Endothelial cell of umbilical vein (primary cell): ENCODE results near the gene PRR15L. TPM values are rescaled to one million over a fixed set of nuclear protein-coding genes. Genes with fewer than 3 reads are reported as not detected.
"Not testable (repeated sequence)": the region's sequence is repeated elsewhere in the genome, so short reads cannot be mapped to it uniquely, and the experiment has no call there.

ENCODE experiments used
- BruUV-seq: library from RNA; stranded (reverse); fragments of 400-500 nt; replicated peaks from 2 replicates; lab custom pipeline; 2021; lab: Mats Ljungman, UMichigan
- CTCF ChIA-PET: fragments of 300-600, 350-600 bp; sonication (Branson Sonifier 250); formaldehyde crosslinking; loops from one replicate; lab custom pipeline; 2021; ENCODE audit warnings: antibody characterized with exemption, inconsistent platforms; lab: Charles Lee
- POLR2A ChIA-PET: fragments of 300-600, 350-600 bp; sonication (Branson Sonifier 250); formaldehyde crosslinking; loops from one replicate; lab custom pipeline; 2021; ENCODE audit warnings: antibody characterized with exemption, inconsistent platforms; lab: Charles Lee
- DNase-seq: peaks from one replicate; pipeline ENCODE4 v3.0.0-alpha.2; 2011; ENCODE audit warnings: low read depth, low spot score
- FAIRE-seq: peaks from 2 replicates; lab custom pipeline; 2011; peaks lifted over from hg19 to GRCh38; lab: Jason Lieb, UNC
- H2AFZ ChIP-seq: 2 replicates; pipeline ENCODE4 v1.6.0; 2012; ENCODE audit warnings: low read depth, low read length, control low read depth, inconsistent platforms
- H3K27ac ChIP-seq: 2 replicates; pipeline ENCODE4 v1.5.1; 2011; ENCODE audit warnings: low read depth, mild to moderate bottlenecking, control low read depth, low read length, moderate library complexity; ENCODE audit not compliant: insufficient read depth
- H3K27me3 ChIP-seq, 2 experiments: 2 replicates each; pipeline versions ENCODE4 v1.6.0 to v1.6.1; 2011; ENCODE audit warnings: low read length in 2 of 2, mixed read lengths in 1 of 2; ENCODE audit not compliant: control insufficient read depth in 2 of 2, insufficient read depth in 2 of 2
- H3K36me3 ChIP-seq, 2 experiments: 2 replicates in 1 of 2; 3 replicates in 1 of 2; pipeline ENCODE4 v1.5.1; 2011; ENCODE audit warnings: low read length in 2 of 2, mild to moderate bottlenecking in 1 of 2, moderate library complexity in 1 of 2; ENCODE audit not compliant: control insufficient read depth in 2 of 2, insufficient read depth in 2 of 2; ENCODE audit errors: extremely low read depth in 1 of 2
- H3K4me1 ChIP-seq: 3 replicates; pipeline ENCODE4 v1.5.1; 2011; ENCODE audit warnings: mild to moderate bottlenecking, low read length; ENCODE audit not compliant: control insufficient read depth, insufficient read depth; ENCODE audit errors: extremely low read depth
- H3K4me2 ChIP-seq: 2 replicates; pipeline ENCODE4 v1.6.1; 2011; ENCODE audit warnings: low read length, control low read depth, mixed read lengths; ENCODE audit not compliant: insufficient read depth
- H3K4me3 ChIP-seq, 3 experiments: fragments of 200-600 bp in 1 of 3; sonication (generic), shearing (Covaris generic) in 1 of 3; replicated peaks in 1 of 3; 2 replicates each; pipeline ENCODE4 v1.5.1; 2011 to 2016; ENCODE audit warnings: control low read depth in 3 of 3, low read length in 3 of 3, mild to moderate bottlenecking in 2 of 3, inconsistent platforms in 1 of 3, low read depth in 1 of 3, moderate library complexity in 1 of 3; ENCODE audit not compliant: insufficient read depth in 1 of 3
- H3K79me2 ChIP-seq: 2 replicates; pipeline ENCODE4 v1.6.0; 2012; ENCODE audit warnings: low read length, inconsistent platforms; ENCODE audit not compliant: control insufficient read depth, insufficient read depth
- H3K9ac ChIP-seq: replicated peaks from 2 replicates; pipeline ENCODE3; 2011; ENCODE audit warnings: low read length, control low read depth; ENCODE audit not compliant: insufficient read depth; ENCODE audit errors: extremely low read depth
- H3K9me1 ChIP-seq: replicated peaks from 3 replicates; pipeline ENCODE4 v1.6.0; 2011; ENCODE audit warnings: mild to moderate bottlenecking, low read length; ENCODE audit not compliant: control insufficient read depth, insufficient read depth; ENCODE audit errors: extremely low read depth
- H3K9me3 ChIP-seq: replicated peaks from 2 replicates; pipeline ENCODE4 v1.5.1; 2012; ENCODE audit warnings: low read length, inconsistent platforms; ENCODE audit not compliant: control insufficient read depth, insufficient read depth
- H4K20me1 ChIP-seq: replicated peaks from 2 replicates; pipeline ENCODE3; 2011; ENCODE audit warnings: mild to moderate bottlenecking, low read length; ENCODE audit not compliant: control insufficient read depth, insufficient read depth; ENCODE audit errors: extremely low read depth
- EZH2 ChIP-seq: IDR thresholded peaks from 2 replicates; pipeline ENCODE4 v1.6.1; 2012; ENCODE audit warnings: borderline replicate concordance, low read depth, mild to moderate bottlenecking, moderate library complexity, low read length, inconsistent platforms; ENCODE audit not compliant: severe bottlenecking
- FOS ChIP-seq: IDR thresholded peaks from 2 replicates; pipeline ENCODE4 v1.6.1; 2011; ENCODE audit warnings: mild to moderate bottlenecking, low read length, moderate library complexity, borderline replicate concordance; ENCODE audit not compliant: insufficient read depth
- GATA2 ChIP-seq: IDR thresholded peaks from 2 replicates; pipeline ENCODE4 v1.7.0; 2011; ENCODE audit warnings: low read depth, mild to moderate bottlenecking, moderate library complexity, mixed read lengths, low read length; ENCODE audit not compliant: insufficient read length, insufficient read depth
- JUN ChIP-seq: IDR thresholded peaks from 2 replicates; pipeline ENCODE4 v1.6.1; 2011; ENCODE audit warnings: borderline replicate concordance, low read depth; ENCODE audit not compliant: insufficient read length, insufficient read depth
- MYC ChIP-seq: IDR thresholded peaks from one replicate; pipeline ENCODE4 v1.6.1; 2011; ENCODE audit warnings: mild to moderate bottlenecking, low read depth, low read length
- POLR2A ChIP-seq: IDR thresholded peaks from 2 replicates; pipeline ENCODE4 v1.6.1; 2012; ENCODE audit warnings: low read depth, mild to moderate bottlenecking, control low read depth, low read length
- POLR2AphosphoS5 ChIP-seq: IDR thresholded peaks from 2 replicates; pipeline ENCODE4 v1.6.1; 2012; ENCODE audit warnings: low read depth, mild to moderate bottlenecking, control low read depth, low read length, moderate library complexity; ENCODE audit not compliant: insufficient read depth
- dilution Hi-C: fragments of 300-500 bp; cut with MboI; formaldehyde crosslinking; loops from one replicate; pipeline ENCODE4 v1.15.0; 2019; ENCODE audit warnings: low sequenced_read_pairs; ENCODE audit not compliant: extremely low pct_ligation_motif_present
- intact Hi-C: fragments of 100-400 bp; cut with micrococcal nuclease; formaldehyde crosslinking; loops from one replicate; pipeline ENCODE4 v1.10.0; 2022
- polyA plus RNA-seq, 4 experiments: library from polyadenylated mRNA; depleted of rRNA in 3 of 4; stranded (reverse) in 3 of 4; unstranded in 1 of 4; fragments of >200 nt; gene quantifications; 2 replicates each; pipeline versions ENCODE4 v1.2.1 to v1.2.3, GENCODE V29; 2011 to 2012; ENCODE audit warnings: missing spikeins in 1 of 4
- total RNA-seq: library from RNA; stranded (reverse); gene quantifications from 2 replicates; pipeline ENCODE4 v1.2.3, GENCODE V29; 2021
- TF ChIP-seq, protein P1 (sequence below): IDR thresholded peaks from 2 replicates; pipeline ENCODE4 v1.6.1; 2011; ENCODE audit not compliant: insufficient read depth, insufficient read length
- TF ChIP-seq, protein P2 (sequence below), 2 donors: IDR thresholded peaks; 1 replicate in 1 of 2; 2 replicates in 1 of 2; pipeline ENCODE4 v1.5.1; 2011; ENCODE audit warnings: low read length in 2 of 2, mild to moderate bottlenecking in 2 of 2, moderate library complexity in 2 of 2, control low read depth in 1 of 2, inconsistent platforms in 1 of 2, low read depth in 1 of 2; ENCODE audit not compliant: insufficient read depth in 1 of 2; ENCODE audit errors: extremely low read depth in 1 of 2

The PRR15L gene
- total and polyA plus RNA-seq, 2 donors (not counting 3 experiments of a cell fraction or from before 2014, with no cell fraction given) = not detected

DNA sequence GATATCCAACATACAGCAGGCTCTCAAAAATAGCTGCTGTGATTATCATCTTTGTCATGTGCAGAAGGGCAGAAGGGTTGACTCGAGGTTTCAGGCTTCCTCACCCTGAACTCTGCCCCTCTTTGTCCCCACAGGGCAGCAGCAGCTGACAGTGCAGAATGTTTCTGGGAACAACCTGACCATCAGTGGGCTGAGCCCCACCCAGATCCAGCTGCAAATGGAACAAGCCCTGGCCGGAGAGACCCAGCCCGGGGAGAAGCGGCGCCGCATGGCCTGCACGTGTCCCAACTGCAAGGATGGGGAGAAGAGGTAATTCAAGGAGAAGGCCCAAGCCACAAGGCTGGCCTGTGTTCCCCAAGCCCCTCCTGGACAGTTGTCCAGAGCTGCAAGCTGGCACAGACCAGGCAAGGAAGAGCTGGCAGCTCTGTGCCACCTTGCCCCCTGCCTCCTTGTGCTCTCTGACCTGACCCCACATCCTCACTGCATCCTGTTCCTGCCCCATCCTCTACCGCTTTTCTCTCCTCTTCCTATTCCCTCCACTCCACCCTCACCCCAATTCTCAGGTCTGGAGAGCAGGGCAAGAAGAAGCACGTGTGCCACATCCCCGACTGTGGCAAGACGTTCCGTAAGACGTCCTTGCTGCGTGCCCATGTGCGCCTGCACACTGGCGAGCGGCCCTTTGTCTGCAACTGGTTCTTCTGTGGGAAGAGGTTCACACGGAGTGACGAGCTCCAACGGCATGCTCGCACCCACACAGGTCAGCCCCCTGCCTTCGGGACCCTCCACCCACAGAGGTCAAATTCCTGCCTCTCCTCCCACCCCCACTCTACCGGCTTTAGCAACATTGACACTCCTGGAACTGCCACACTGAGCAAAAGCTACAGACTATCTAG is 32.7 kb downstream of the PRR15L start:
- TF ChIP-seq GATA2 (no peak), EZH2 (no peak), POLR2AphosphoS5 (no peak), FOS (no peak), MYC (no peak), POLR2A (no peak), JUN (no peak)
- TF ChIP-seq, protein P1, sequence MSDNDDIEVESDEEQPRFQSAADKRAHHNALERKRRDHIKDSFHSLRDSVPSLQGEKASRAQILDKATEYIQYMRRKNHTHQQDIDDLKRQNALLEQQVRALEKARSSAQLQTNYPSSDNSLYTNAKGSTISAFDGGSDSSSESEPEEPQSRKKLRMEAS = no peak
- TF ChIP-seq, protein P2, sequence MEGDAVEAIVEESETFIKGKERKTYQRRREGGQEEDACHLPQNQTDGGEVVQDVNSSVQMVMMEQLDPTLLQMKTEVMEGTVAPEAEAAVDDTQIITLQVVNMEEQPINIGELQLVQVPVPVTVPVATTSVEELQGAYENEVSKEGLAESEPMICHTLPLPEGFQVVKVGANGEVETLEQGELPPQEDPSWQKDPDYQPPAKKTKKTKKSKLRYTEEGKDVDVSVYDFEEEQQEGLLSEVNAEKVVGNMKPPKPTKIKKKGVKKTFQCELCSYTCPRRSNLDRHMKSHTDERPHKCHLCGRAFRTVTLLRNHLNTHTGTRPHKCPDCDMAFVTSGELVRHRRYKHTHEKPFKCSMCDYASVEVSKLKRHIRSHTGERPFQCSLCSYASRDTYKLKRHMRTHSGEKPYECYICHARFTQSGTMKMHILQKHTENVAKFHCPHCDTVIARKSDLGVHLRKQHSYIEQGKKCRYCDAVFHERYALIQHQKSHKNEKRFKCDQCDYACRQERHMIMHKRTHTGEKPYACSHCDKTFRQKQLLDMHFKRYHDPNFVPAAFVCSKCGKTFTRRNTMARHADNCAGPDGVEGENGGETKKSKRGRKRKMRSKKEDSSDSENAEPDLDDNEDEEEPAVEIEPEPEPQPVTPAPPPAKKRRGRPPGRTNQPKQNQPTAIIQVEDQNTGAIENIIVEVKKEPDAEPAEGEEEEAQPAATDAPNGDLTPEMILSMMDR (IDR thresholded peaks at IDR 0.05; ENCODE audit: extremely low read depth in 1 of 2, insufficient read depth in 1 of 2, low read depth in 1 of 2, low read length in 2 of 2) = no peak
- H3K27me3 ChIP-seq = no peaks in the 10 kb centered on the region
- H4K20me1 ChIP-seq = no peaks in the 10 kb centered on the region
- no peaks in the 10 kb centered on the region for H3K9me1 ChIP-seq
- ChIA-PET CTCF (interaction anchor here (1.3 kb wide), 1 partner anchor 22 kb away, joined by 4 read pairs; no protein-coding TSS in a partner anchor), POLR2A (no interaction called here)
- no peak overlapping the region for H3K9ac ChIP-seq
- no peak overlapping the region for H3K27ac ChIP-seq
- peaks cover 0 to 33% of the 10 kb centered on the region in 2 experiments for H3K36me3 ChIP-seq
- dilution Hi-C loops = no loop called here
- no peak for DNase-seq
- H3K4me1 ChIP-seq = no peaks in the 10 kb centered on the region
- H2AFZ ChIP-seq = no peak overlapping the region
- BruUV-seq = no TSS peak
- H3K9me3 ChIP-seq = no peaks in the 10 kb centered on the region
- H3K4me3 ChIP-seq = no peak overlapping the region
- intact Hi-C loops = no loop called here
- no peak overlapping the region for H3K4me2 ChIP-seq
- H3K79me2 ChIP-seq = no peaks in the 10 kb centered on the region
- no peak for FAIRE-seq

DNA sequence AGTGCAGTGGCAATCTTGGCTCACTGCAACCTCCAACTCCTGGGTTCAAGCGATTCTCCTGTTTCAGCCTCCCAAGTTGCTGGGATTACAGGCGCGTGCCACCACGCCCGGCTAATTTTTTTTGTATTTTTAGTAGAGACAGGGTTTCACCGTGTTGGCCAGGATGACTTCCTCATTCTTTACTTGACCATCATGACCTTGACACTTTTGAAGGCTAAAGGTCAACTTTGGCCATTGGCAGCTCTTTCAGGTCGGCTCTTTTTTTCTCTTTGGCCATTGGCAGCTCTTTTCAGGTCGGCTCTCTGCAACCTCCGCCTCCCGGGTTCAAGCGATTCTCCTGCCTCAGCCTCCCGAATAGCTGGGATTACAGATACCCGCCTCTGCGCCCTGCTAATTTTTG is 37.8 kb downstream of the PRR15L start:
- H3K9me1 ChIP-seq, DNase-seq, dilution Hi-C loops, H3K27me3 ChIP-seq, intact Hi-C loops, H3K4me3 ChIP-seq, H3K9ac ChIP-seq, H2AFZ ChIP-seq, FAIRE-seq, H3K27ac ChIP-seq, H3K4me2 ChIP-seq, H3K79me2 ChIP-seq, H3K4me1 ChIP-seq, H4K20me1 ChIP-seq, BruUV-seq, H3K9me3 ChIP-seq: not testable (repeated sequence)
- ChIA-PET POLR2A (interaction anchor here (0.7 kb wide), 1 partner anchor 230 kb away, joined by 4 read pairs; no protein-coding TSS in a partner anchor), CTCF (interaction anchor here (1.6 to 2.5 kb wide), 2 partner anchors 15 to 27 kb away, joined by 6 to 7 read pairs; no protein-coding TSS in a partner anchor)
- H3K36me3 ChIP-seq = peaks cover 0 to 11% of the 10 kb centered on the region in 2 experiments
